Posterior vena cava (tissue), 2 donors: ENCODE measurements around the gene MYH8. TPM values are rescaled to one million over a fixed set of nuclear protein-coding genes. Genes with fewer than 3 reads are reported as not detected.

ENCODE experiments used
- DNase-seq: peaks from one replicate; pipeline ENCODE4 v3.0.0-alpha.2; 2020; ENCODE audit warnings: low spot score
- intact Hi-C, 2 donors: fragments of 100-400 bp; cut with DNase I; formaldehyde crosslinking; loops; one replicate each; pipeline versions ENCODE4 v1.14.1 to v1.14.2; 2022 to 2023
- total RNA-seq, 2 donors: library from RNA; stranded (reverse); fragmentation: NEBNext Ultra II Directional; extraction: Animal tissue kit (Norgen Biotek cat#: 25700); gene quantifications; one replicate each; pipeline ENCODE4 v1.2.1, GENCODE V29; 2021
- donor health status: DM: yes; HTN: yes; CAD: no.
- donor health status: DM: yes; HTN: yes; CAD: no.

Gene MYH8
- total RNA-seq, 2 donors from 2014 or later = not detected

DNA sequence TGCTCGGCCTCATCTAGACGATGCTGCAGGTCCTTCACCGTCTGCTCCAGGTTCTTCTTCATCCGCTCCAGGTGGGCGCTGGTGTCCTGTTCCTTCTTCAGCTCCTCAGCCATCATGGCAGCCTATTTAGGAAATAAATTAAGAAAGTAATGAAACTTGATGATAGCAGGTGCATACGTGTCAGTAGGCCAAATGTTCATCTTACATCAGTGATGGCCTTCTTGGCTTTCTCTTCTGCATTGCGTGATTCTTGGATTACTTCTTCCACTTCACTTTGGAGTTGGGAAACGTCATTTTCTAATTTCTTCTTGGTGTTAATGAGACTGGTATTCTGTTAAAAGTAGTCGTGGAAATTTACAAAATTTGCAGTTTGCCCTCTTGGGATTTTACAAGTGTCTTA is 28.9 kb downstream of the MYH8 start:
- no peak for DNase-seq
- intact Hi-C loops = no loop called here

DNA sequence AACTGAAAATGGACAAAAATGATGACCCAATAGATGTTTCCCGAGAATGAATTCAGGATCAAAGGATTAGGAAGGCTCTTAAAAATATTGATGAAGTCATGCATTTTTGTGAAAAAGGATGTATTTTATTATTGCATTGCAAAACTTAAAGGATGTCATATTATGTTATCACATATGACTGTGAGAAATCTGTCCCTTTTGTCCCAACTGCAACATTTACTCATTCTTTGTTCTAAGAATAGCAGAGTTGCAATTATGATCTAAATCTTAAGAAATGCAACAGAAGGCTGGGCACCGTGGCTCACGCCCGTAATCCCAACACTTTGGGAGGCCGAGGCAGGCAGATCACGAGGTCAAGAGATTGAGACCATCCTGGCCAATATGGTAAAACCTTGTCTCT is 35.9 kb downstream of the MYH8 start:
- intact Hi-C loops = no loop called here
- DNase-seq = no peak

DNA sequence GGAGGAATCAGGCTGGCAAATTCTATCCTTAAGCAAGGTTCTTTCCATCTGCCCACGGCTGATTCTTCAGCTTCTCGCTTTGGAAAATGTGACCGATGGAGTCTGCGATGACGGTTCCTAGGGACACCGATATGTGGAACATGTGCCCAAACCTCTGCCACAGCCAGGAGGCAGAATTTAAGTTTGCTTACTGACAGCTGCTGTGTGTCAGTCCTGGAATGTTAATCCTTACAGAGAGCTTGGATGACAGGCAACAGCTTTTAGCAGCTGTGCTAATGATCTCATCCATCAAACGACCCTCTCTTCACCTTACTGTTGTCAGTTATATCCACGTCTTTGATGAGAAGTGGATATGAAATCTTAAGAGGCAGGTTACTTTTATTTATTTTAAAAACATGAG is 37.6 kb downstream of the MYH8 start:
- intact Hi-C loops = no loop called here

DNA sequence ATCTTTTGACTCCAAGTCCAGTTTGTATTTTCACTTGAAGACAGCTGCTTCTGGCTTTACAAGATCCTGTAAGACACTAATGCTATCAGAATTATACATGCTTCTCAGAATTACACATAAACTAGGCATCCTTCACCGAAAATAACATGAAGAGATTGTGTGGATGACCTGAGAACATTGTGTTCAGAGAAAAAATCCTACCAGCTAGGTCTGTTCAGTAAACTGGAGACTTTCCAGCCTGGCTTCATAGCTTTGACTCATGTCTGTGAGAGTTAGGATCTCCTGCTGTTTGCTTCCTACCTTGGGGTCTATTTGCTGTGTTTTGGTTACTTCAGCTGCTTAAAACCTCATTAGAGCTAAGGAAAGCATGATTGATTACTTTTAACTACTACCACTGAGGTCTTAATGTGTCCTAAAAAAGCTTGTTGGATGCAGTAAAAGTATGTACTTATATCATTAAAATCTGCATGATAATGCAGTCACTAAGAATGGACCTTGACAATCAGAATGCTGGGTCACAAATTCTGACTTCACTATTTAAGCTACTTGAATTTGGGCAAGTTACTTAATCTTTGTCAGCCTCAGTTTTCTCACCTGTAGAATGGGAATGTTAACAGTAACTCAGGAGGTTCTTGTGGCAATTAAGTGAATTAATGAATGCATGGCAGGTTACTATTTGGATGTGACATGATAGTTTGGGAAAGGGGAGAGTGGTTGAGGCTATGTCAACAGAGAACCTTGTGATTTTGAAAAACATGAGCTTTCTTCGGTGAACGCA is 40.9 kb downstream of the MYH8 start:
- intact Hi-C loops = no loop called here
- DNase-seq = no peak

More for the DNA sequence above, 37.6 kb downstream of the MYH8 start:
- DNase-seq = no peak

DNA sequence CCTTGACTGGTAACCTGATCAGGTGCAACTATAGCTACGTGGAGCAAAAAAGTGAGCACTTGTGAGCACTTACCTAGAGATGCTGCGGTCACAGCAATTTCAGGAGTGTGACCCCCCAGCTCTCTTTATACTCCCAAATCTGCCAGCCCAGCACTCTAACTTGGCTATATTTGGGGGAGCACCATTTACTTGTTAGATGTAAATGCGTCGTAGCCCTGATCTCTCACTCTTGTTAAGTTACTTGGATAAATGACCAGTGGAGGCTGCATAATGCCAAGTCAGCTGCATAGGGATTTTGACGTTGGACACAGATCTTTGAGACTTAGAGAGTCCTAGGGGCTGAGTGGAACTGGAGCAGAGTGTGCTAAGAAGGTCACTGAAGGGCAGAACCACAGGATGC is 48.8 kb downstream of the MYH8 start, which contains the start of gene MYH13:
Gene MYH13, minus strand, starts transcription at position 101 of the 400 bp plus-strand sequence. CDS start 8,476 bp downstream, outside the sequence.
- intact Hi-C loops = no loop called here
- DNase-seq = no peak

DNA sequence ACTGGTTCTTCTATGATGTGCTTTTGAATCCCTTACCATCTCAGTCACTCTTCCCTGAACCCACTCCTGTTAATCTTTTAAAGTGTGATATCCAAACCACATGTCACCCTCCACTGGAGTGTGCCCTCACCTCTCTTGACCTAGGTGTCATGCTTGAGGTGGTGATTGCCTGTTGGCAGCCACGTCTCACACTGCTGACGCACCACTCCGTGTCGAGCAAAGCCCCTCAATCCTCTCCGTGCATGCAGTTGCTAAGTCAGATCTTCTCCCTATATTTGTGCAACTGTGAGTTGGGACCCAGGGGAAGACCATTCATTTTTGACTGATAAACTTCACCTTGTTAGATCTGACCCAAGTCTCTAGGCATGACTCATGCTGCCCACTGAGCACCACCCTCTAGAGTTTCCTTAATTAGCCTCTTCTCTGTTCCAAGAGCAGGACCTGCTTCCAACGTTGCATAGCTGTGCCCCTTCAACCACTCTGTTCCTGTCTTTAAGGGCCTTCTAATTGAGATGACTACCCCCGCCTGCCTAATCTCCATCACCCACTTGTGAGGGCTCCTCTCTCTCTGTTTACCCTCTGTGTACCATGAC is 51.6 kb downstream of the MYH8 start:
- DNase-seq = no peak
- intact Hi-C loops = no loop called here

DNA sequence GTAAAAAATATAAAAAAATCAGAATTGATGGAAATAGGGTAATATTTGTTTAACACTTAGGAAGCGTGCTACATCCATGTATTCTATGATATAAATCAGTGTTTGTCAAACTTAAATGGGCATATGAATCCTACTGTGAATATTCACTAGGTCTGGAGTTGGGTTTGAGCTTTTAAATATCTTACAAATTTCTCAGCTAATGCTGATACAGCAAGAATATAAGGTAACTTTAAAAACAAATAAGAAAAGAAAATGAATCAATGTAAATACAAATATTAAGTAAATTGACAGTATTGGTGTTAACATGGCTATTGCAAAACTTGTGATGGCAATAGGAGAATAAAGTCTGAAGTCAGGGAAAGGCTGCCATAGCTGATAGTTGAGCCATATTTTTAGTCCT is 52.5 kb downstream of the MYH8 start:
- no peak for DNase-seq
- intact Hi-C loops = no loop called here

DNA sequence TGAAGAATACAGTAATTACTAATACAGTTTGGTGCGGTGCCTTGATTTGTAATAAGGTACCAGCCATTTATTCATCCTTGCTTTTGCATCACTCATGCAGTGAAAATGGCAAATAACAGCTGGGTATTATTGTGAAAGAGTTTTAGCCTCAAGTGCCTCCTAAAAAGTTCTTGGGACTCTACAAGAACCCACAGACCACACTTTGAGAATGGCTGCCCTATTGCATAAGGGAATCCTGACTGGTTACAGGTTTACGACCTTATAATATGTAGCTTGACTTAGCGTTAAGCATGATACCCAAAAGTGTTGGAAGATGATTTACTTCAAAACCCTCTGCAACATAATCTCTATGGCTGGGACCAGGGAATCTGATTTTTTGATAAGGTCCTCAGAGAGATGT is 53.2 kb downstream of the MYH8 start:
- intact Hi-C loops = no loop called here
- DNase-seq = no peak

DNA sequence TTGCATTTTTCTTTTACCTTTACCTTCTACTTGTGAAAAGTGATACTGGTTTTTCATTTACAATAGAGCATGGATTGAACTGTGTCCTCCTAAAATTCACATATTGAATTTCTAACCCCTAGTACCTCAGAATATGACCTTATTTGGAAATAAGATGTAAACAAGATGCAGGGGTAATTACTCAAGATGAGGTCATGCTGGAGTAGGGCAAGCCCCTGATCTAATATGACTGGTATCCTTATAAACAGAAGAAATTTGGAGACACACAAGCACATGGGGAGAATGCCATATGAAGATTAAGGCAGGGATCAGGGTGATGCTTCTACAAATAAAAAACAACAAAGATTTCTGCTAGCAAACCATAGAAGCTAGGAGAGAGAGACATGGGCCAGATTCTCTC is 61.2 kb downstream of the MYH8 start:
- intact Hi-C loops = no loop called here
- no peak for DNase-seq

DNA sequence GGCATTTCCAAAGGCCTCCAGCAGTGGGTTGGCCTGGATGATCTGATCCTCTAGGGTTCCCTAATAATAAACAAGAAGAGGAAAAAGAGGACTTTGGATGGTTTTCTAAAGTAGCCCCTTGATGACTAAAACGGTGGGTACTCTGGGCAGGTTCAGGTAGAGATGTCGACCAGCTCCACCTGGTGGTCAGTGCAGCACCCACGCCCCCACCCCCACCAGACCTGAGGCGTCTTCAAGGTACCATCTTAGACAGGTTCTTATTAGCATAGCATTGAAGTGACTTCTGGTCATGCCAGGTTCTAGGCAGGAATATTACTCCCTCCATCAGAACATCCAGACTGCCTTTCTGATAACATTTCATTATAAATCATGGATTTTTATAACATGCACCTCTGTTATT is 64.0 kb downstream of the MYH8 start:
- no peak for DNase-seq
- intact Hi-C loops = loop anchor here in 1 of 2 donors (1.0 kb wide), 1 partner anchor 239 kb away; no protein-coding TSS in a partner anchor

DNA sequence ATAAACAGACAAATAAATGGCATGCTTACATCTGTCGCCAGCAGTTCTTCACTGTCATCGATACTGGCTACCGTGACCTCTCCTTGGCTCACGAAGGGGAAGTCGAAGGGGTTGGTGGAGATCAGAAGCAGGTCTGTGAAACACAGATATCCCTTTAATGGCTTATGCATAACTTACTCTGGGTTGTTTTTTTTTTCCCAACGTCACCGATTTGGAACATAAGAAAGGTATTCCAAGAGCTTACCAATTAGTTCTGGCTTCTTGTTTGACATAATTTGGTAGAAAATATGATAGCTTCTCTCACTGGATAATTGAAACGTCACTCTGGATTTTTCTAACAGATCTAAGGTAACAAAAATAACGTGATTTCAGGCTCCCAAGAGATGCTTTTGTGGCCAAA is 67.1 kb downstream of the MYH8 start:
- no peak for DNase-seq
- intact Hi-C loops = loop anchor here in 1 of 2 donors (5.0 kb wide), 1 partner anchor 1178 kb away; no protein-coding TSS in a partner anchor

DNA sequence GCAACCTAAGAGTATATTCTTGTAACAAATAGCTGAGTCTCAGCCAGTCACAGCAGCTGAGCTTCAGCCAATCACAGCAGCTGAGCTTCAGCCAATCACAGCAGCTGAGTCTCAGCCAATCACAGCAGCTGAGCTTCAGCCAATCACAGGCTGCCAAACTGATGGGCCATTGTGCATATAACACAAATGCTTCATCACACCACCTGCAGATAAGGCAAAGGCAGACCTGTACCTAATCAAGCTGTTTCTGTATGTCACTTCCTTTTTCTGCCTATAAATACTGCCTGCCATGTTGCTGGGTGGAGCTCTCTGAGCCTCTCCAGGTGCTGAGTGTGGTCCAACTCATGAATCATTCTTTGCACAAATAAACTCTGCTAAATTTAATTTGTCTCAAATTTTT is 68.9 kb downstream of the MYH8 start:
- intact Hi-C loops = loop anchor here in 1 of 2 donors (5.0 kb wide), 1 partner anchor 1179 kb away; no protein-coding TSS in a partner anchor
- DNase-seq = no peak

DNA sequence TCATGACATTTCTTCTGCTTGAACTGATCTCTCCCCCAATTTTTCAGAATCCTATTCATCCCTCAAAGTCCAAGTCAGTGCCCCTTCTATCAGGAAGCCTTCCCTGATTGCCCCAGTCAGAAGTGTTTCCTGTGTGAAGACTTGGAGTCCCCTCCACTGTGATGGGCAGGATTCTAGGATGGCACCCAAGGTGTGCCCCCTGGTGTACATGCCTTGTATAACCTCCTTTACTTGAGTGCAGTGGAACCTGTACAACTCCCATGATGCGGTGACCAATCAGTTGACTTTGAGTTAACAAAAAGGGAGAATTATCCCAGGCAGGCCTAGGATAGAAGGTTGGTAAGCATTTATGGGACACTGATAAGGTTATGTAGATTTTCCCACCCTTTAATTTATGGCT is 72.3 kb downstream of the MYH8 start:
- intact Hi-C loops = no loop called here

DNA sequence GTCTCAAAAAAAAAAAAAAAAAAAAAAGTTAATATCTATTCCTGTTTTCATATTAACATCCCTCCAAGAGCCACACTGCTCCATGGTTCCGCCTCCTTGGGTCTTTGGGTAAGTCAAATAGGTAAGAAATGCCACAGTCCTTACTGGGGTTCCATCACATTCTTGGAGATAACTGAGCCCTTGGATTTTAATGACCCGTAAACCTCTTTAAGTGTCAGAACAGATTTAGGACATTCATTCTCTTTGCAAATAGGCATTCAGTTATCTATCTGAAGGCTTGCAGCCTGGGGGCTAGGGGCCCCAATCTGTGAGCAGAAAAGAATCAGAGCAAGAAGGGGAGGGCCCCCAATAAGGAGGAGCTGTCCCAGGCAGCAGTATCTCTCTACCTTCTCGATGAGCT is 76.9 kb downstream of the MYH8 start:
- intact Hi-C loops = no loop called here
- no peak for DNase-seq

More for the DNA sequence above, 72.3 kb downstream of the MYH8 start:
- DNase-seq = no peak

Other genes starting within 250 kb of the MYH8 start
- gene GAS7, start 223.3 kb downstream of the MYH8 start, total RNA-seq = 100 to 1,000 TPM in 1 of 2 donors, 10 to 100 TPM in 1; 70.6 to 190 TPM
- not detected for gene MYH13, start 48.9 kb downstream of the MYH8 start, total RNA-seq
- not detected for gene MYH4, start 47.6 kb upstream of the MYH8 start, total RNA-seq
- under 1 TPM in 1 of 2 donors, not detected in 1; 0.14 TPM for gene MYH1, start 96.6 kb upstream of the MYH8 start, total RNA-seq
- gene MYH2, start 127.7 kb upstream of the MYH8 start, total RNA-seq = under 1 TPM in 1 of 2 donors, not detected in 1; 0.43 TPM
- 10 to 100 TPM; 19.9 to 75.1 TPM for gene MYH3, start 235.4 kb upstream of the MYH8 start, total RNA-seq